Neutrophil (primary cell): ENCODE measurements around the gene FMNL1.

Experiments used
- H3K27ac ChIP-seq: fragments of 200-600 bp; sonication (generic); 2 replicates; pipeline ENCODE4 v1.5.1; 2016; ENCODE audit warnings: mild to moderate bottlenecking, moderate library complexity
- H3K27me3 ChIP-seq: fragments of 200-600 bp; sonication (generic); 2 replicates; pipeline ENCODE4 v1.6.0; 2016; ENCODE audit warnings: mild to moderate bottlenecking
- H3K36me3 ChIP-seq: fragments of 200-600 bp; sonication (generic); 2 replicates; pipeline ENCODE4 v1.5.1; 2017
- H3K4me1 ChIP-seq, 2 experiments: fragments of 200-600 bp in 1 of 2; sonication (generic) in 1 of 2; 1 replicate in 1 of 2; 2 replicates in 1 of 2; pipeline versions ENCODE4 v1.5.1 to v1.6.1; 2013 to 2016; ENCODE audit warnings: low read depth in 1 of 2, low read length in 1 of 2, mild to moderate bottlenecking in 1 of 2, moderate library complexity in 1 of 2; ENCODE audit not compliant: control insufficient read depth in 1 of 2, insufficient read depth in 1 of 2
- H3K4me3 ChIP-seq, 2 experiments: fragments of 200-600 bp in 1 of 2; sonication (generic) in 1 of 2; 1 replicate in 1 of 2; 2 replicates in 1 of 2; pipeline ENCODE4 v1.5.1; 2013 to 2016; ENCODE audit warnings: low read depth in 1 of 2, low read length in 1 of 2, mild to moderate bottlenecking in 1 of 2, moderate library complexity in 1 of 2
- H3K9me3 ChIP-seq: fragments of 200-600 bp; sonication (generic); 2 replicates; pipeline ENCODE4 v1.5.1; 2016
- CTCF ChIP-seq: fragments of 200-600 bp; sonication (generic); IDR thresholded peaks from 2 replicates; pipeline ENCODE4 v1.5.1; 2016; ENCODE audit warnings: antibody characterized with exemption

Gene FMNL1

GRCh38 chr17:45227926-45228762 is 6.5 kb downstream of the FMNL1 start:
- Histone ChIP-seq H3K36me3 (peaks cover 57% of the 10 kb centered on the region), H3K9me3 (no peaks in the 10 kb centered on the region), H3K27me3 (no peaks in the 10 kb centered on the region), H3K4me3 (peak overlapping the region; percentile 74 to 94), H3K4me1 (peaks cover 72 to 98% of the 10 kb centered on the region in 2 experiments), H3K27ac (peak overlapping the region; percentile 99)
- no peak for TF ChIP-seq CTCF

- H3K9me3 ChIP-seq = no peaks in the 10 kb centered on the region
- H3K4me1 ChIP-seq = peaks cover 80 to 98% of the 10 kb centered on the region in 2 experiments
- peaks cover 59% of the 10 kb centered on the region for H3K36me3 ChIP-seq
- H3K4me3 ChIP-seq = peak overlapping the region; percentile 74 to 94
- no peaks in the 10 kb centered on the region for H3K27me3 ChIP-seq
- TF ChIP-seq CTCF = peak; percentile 73
- H3K27ac ChIP-seq = peak overlapping the region; percentile 99
Measured at GRCh38 chr17:45228763-45229539, 7.3 kb downstream of the FMNL1 start.

- Histone ChIP-seq H3K4me1 (peaks cover 89 to 98% of the 10 kb centered on the region in 2 experiments), H3K27me3 (no peaks in the 10 kb centered on the region), H3K27ac (peak overlapping the region; percentile 99), H3K4me3 (peak overlapping the region; percentile 74 to 94), H3K9me3 (no peaks in the 10 kb centered on the region), H3K36me3 (peaks cover 58% of the 10 kb centered on the region)
- no peak for TF ChIP-seq CTCF
Measured at GRCh38 chr17:45229681-45230409, 8.2 kb downstream of the FMNL1 start.

GRCh38 chr17:45230410-45230786 is 8.7 kb downstream of the FMNL1 start:
- H3K36me3 ChIP-seq = peaks cover 58% of the 10 kb centered on the region
- TF ChIP-seq CTCF = no peak

GRCh38 chr17:45230787-45231480 is 9.2 kb downstream of the FMNL1 start:
- Histone ChIP-seq H3K36me3 (peaks cover 62% of the 10 kb centered on the region), H3K4me3 (peak overlapping the region; percentile 74 to 94), H3K4me1 (peaks cover 98 to 100% of the 10 kb centered on the region in 2 experiments), H3K27ac (peak overlapping the region; percentile 99), H3K27me3 (no peaks in the 10 kb centered on the region), H3K9me3 (no peaks in the 10 kb centered on the region)
- no peak for TF ChIP-seq CTCF

More at GRCh38 chr17:45230410-45230786, 8.7 kb downstream of the FMNL1 start:
- peak overlapping the region; percentile 99 for H3K27ac ChIP-seq
- H3K27me3 ChIP-seq = no peaks in the 10 kb centered on the region
- peak overlapping the region; percentile 74 to 94 for H3K4me3 ChIP-seq
- peaks cover 95 to 98% of the 10 kb centered on the region in 2 experiments for H3K4me1 ChIP-seq
- H3K9me3 ChIP-seq = no peaks in the 10 kb centered on the region
